Chondrocyte (in vitro differentiated cells): ENCODE measurements around the gene PDK2. TPM values are rescaled to one million over a fixed set of nuclear protein-coding genes. Genes with fewer than 3 reads are reported as not detected.

ENCODE experiments used
- DNase-seq: peaks from one replicate; pipeline ENCODE4 v3.0.0; 2021; ENCODE audit warnings: mixed read lengths, low spot score
- H3K27ac Mint-ChIP-seq: one replicate; pipeline ENCODE4 v1.8.0; 2021; ENCODE audit warnings: mild to moderate bottlenecking, moderate library complexity, mixed read lengths; ENCODE audit not compliant: unreplicated experiment
- H3K27me3 Mint-ChIP-seq: 2 replicates; pipeline ENCODE4 v1.8.0; 2021; ENCODE audit warnings: low read depth, mixed read lengths
- H3K36me3 Mint-ChIP-seq: 2 replicates; pipeline ENCODE4 v1.8.0; 2021; ENCODE audit warnings: low read depth, mixed read lengths
- H3K4me1 Mint-ChIP-seq: 2 replicates; pipeline ENCODE4 v1.8.0; 2021; ENCODE audit warnings: low read depth, mild to moderate bottlenecking, mixed read lengths
- H3K4me3 Mint-ChIP-seq: one replicate; pipeline ENCODE4 v1.8.0; 2021; ENCODE audit warnings: mild to moderate bottlenecking, moderate library complexity, mixed read lengths; ENCODE audit not compliant: unreplicated experiment
- H3K9me3 Mint-ChIP-seq: 2 replicates; pipeline ENCODE4 v1.8.0; 2021; ENCODE audit warnings: low read depth, mixed read lengths
- CTCF ChIP-seq: fragments of 200-600 bp; sonication (generic); IDR thresholded peaks from 2 replicates; pipeline ENCODE4 v1.5.0; 2021; ENCODE audit warnings: antibody characterized with exemption, mild to moderate bottlenecking, moderate library complexity
- total RNA-seq: library from RNA; stranded (reverse); gene quantifications from 3 replicates; pipeline ENCODE4 v1.2.1, GENCODE V29; 2021

PDK2 gene
- total RNA-seq, 1 donor from 2014 or later: 31.1 TPM

- Mint-ChIP-seq H3K4me3 (peak within 1 kb of the TSS; percentile 82), H3K36me3 (peaks cover 3% of the 10 kb centered on the region), H3K4me1 (peaks cover 85% of the 10 kb centered on the region), H3K9me3 (no peaks in the 10 kb centered on the region), H3K27ac (peak within 1 kb of the TSS; percentile 93), H3K27me3 (no peaks in the 10 kb centered on the region)
- DNase-seq: peak; percentile 94
- TF ChIP-seq CTCF: no peak
These were observed 39.5 kb upstream of the PDK2 start, which contains the start of gene ITGA3 for GRCh38 chr17:50055426-50056216. TSS of gene ITGA3 (plus strand) at chr17:50056110. CDS start at chr17:50056440, 330 bp downstream.

- Mint-ChIP-seq H3K4me3 (peak overlapping the region; percentile 82), H3K4me1 (peaks cover 85% of the 10 kb centered on the region), H3K9me3 (no peaks in the 10 kb centered on the region), H3K27me3 (no peaks in the 10 kb centered on the region), H3K27ac (peak overlapping the region; percentile 79), H3K36me3 (peaks cover 3% of the 10 kb centered on the region)
- DNase-seq: peak; percentile 96
- peak; percentile 77 for TF ChIP-seq CTCF
These were observed 38.8 kb upstream of the PDK2 start for GRCh38 chr17:50056217-50056960.

- Mint-ChIP-seq H3K27me3 (no peaks in the 10 kb centered on the region), H3K4me1 (peaks cover 85% of the 10 kb centered on the region), H3K9me3 (no peaks in the 10 kb centered on the region), H3K36me3 (peaks cover 3% of the 10 kb centered on the region), H3K4me3 (peak overlapping the region; percentile 82), H3K27ac (peak overlapping the region; percentile 79)
- no peak for TF ChIP-seq CTCF
- DNase-seq: peak; percentile 85
These were observed 38.2 kb upstream of the PDK2 start for GRCh38 chr17:50056961-50057330.

GRCh38 chr17:50057521-50057991 is 37.6 kb upstream of the PDK2 start:
- peaks cover 3% of the 10 kb centered on the region for H3K36me3 Mint-ChIP-seq
- TF ChIP-seq CTCF: no peak
- no peaks in the 10 kb centered on the region for H3K9me3 Mint-ChIP-seq
- H3K27me3 Mint-ChIP-seq: no peaks in the 10 kb centered on the region
- peaks cover 85% of the 10 kb centered on the region for H3K4me1 Mint-ChIP-seq
- peak; percentile 85 for DNase-seq
- peak overlapping the region; percentile 82 for H3K4me3 Mint-ChIP-seq
- H3K27ac Mint-ChIP-seq: peak overlapping the region; percentile 98

- Mint-ChIP-seq H3K9me3 (no peaks in the 10 kb centered on the region), H3K27me3 (no peaks in the 10 kb centered on the region), H3K36me3 (peaks cover 3% of the 10 kb centered on the region), H3K4me3 (peak overlapping the region; percentile 82), H3K4me1 (peaks cover 85% of the 10 kb centered on the region), H3K27ac (peak overlapping the region; percentile 98)
- peak; percentile 58 for DNase-seq
- TF ChIP-seq CTCF: no peak
These were observed 36.7 kb upstream of the PDK2 start for GRCh38 chr17:50058296-50058953.
